Osteocyte (in vitro differentiated cells): ENCODE results near the gene SDK2. TPM values are rescaled to one million over a fixed set of nuclear protein-coding genes. Genes with fewer than 3 reads are reported as not detected.

Experiments
- DNase-seq: peaks from one replicate; pipeline ENCODE4 v3.0.0; 2021; ENCODE audit warnings: mixed read lengths; ENCODE audit not compliant: unreplicated experiment; ENCODE audit errors: extremely low spot score
- H3K27ac Mint-ChIP-seq: one replicate; pipeline ENCODE4 v1.8.0; 2021; ENCODE audit warnings: mild to moderate bottlenecking, mixed read lengths; ENCODE audit not compliant: unreplicated experiment
- H3K27me3 Mint-ChIP-seq: one replicate; pipeline ENCODE4 v1.8.0; 2021; ENCODE audit warnings: mixed read lengths; ENCODE audit not compliant: unreplicated experiment
- H3K36me3 Mint-ChIP-seq: one replicate; pipeline ENCODE4 v1.8.0; 2021; ENCODE audit warnings: mixed read lengths; ENCODE audit not compliant: unreplicated experiment
- H3K4me1 Mint-ChIP-seq: one replicate; pipeline ENCODE4 v1.8.0; 2021; ENCODE audit warnings: mixed read lengths; ENCODE audit not compliant: unreplicated experiment
- H3K4me3 Mint-ChIP-seq: one replicate; pipeline ENCODE4 v1.8.0; 2021; ENCODE audit warnings: mild to moderate bottlenecking, moderate library complexity, mixed read lengths; ENCODE audit not compliant: unreplicated experiment
- H3K9me3 Mint-ChIP-seq: one replicate; pipeline ENCODE4 v1.8.0; 2021; ENCODE audit warnings: mixed read lengths; ENCODE audit not compliant: unreplicated experiment
- CTCF ChIP-seq: fragments of 200-600 bp; sonication (generic); IDR thresholded peaks from 2 replicates; pipeline ENCODE4 v1.5.0; 2021; ENCODE audit warnings: antibody characterized with exemption, mild to moderate bottlenecking, moderate library complexity
- total RNA-seq: library from RNA; stranded (reverse); gene quantifications from 2 replicates; pipeline ENCODE4 v1.2.1, GENCODE V29; 2021

Gene SDK2
- total RNA-seq, 1 donor from 2014 or later = 16.5 TPM

GRCh38 chr17:73599599-73599998 lies 44.6 kb downstream of the SDK2 start:
- DNase-seq = no peak
- H3K27me3 Mint-ChIP-seq = no peaks in the 10 kb centered on the region
- H3K36me3 Mint-ChIP-seq = no peaks in the 10 kb centered on the region
- H3K4me3 Mint-ChIP-seq = no peak overlapping the region
- TF ChIP-seq CTCF = no peak
- H3K4me1 Mint-ChIP-seq = peaks cover 22% of the 10 kb centered on the region
- H3K27ac Mint-ChIP-seq = peak overlapping the region; percentile 52
- H3K9me3 Mint-ChIP-seq = no peaks in the 10 kb centered on the region

- Mint-ChIP-seq H3K4me3 (no peak overlapping the region), H3K27ac (no peak overlapping the region), H3K9me3 (no peaks in the 10 kb centered on the region), H3K27me3 (no peaks in the 10 kb centered on the region), H3K4me1 (peaks cover 22% of the 10 kb centered on the region), H3K36me3 (no peaks in the 10 kb centered on the region)
- DNase-seq = no peak
- no peak for TF ChIP-seq CTCF
Measured at GRCh38 chr17:73598212-73598611, 46.0 kb downstream of the SDK2 start.

GRCh38 chr17:73595931-73596330 lies 48.3 kb downstream of the SDK2 start:
- peaks cover 3% of the 10 kb centered on the region for H3K27me3 Mint-ChIP-seq
- no peak overlapping the region for H3K4me3 Mint-ChIP-seq
- no peak for TF ChIP-seq CTCF

GRCh38 chr17:73595479-73595878 lies 48.8 kb downstream of the SDK2 start:
- peak; percentile 72 for TF ChIP-seq CTCF
- no peak overlapping the region for H3K4me3 Mint-ChIP-seq
- no peaks in the 10 kb centered on the region for H3K36me3 Mint-ChIP-seq
- H3K27ac Mint-ChIP-seq = no peak overlapping the region
- H3K4me1 Mint-ChIP-seq = peaks cover 18% of the 10 kb centered on the region
- DNase-seq = peak; percentile 87
- no peaks in the 10 kb centered on the region for H3K9me3 Mint-ChIP-seq
- peaks cover 3% of the 10 kb centered on the region for H3K27me3 Mint-ChIP-seq

More at GRCh38 chr17:73595931-73596330, 48.3 kb downstream of the SDK2 start:
- H3K9me3 Mint-ChIP-seq = no peaks in the 10 kb centered on the region
- H3K27ac Mint-ChIP-seq = no peak overlapping the region
- no peaks in the 10 kb centered on the region for H3K36me3 Mint-ChIP-seq
- no peak for DNase-seq
- H3K4me1 Mint-ChIP-seq = peaks cover 21% of the 10 kb centered on the region

- peaks cover 3% of the 10 kb centered on the region for H3K27me3 Mint-ChIP-seq
- H3K4me3 Mint-ChIP-seq = no peak overlapping the region
- no peaks in the 10 kb centered on the region for H3K36me3 Mint-ChIP-seq
- H3K4me1 Mint-ChIP-seq = peaks cover 14% of the 10 kb centered on the region
- DNase-seq = no peak
- H3K27ac Mint-ChIP-seq = no peak overlapping the region
- H3K9me3 Mint-ChIP-seq = no peaks in the 10 kb centered on the region
- TF ChIP-seq CTCF = no peak
Measured at GRCh38 chr17:73595068-73595467, 49.2 kb downstream of the SDK2 start.
